ENCODE measurements around the gene ZBTB7C. TPM values are rescaled to one million over a fixed set of nuclear protein-coding genes. Genes with fewer than 3 reads are reported as not detected.

The ZBTB7C gene
- polyA plus RNA-seq, 4 donors = 13.1 to 41.1 (median 17.4) TPM

DNA sequence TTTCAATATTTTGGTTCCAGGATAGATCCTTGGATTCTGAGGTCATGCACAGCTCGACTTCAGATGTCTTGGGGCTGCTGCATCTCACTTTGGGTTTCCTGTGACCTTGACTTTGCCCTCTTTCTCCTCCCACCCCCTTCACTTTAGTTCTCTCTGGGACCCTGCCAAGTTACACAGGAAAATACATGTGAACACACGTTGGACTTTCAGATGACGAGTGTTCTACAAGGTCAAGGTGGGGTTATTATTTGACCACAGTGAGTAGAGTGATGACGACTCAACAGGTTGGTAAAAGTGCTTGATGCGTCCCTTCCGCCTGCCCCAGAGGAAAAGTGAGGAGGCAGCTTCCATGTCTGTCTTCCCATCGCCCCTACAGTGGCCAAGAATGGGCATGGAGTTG lies 356.3 kb downstream of the ZBTB7C start:
- DNase-seq (ENCODE audit: low read depth in 4 of 4, low spot score in 3 of 4) = no peak

DNA sequence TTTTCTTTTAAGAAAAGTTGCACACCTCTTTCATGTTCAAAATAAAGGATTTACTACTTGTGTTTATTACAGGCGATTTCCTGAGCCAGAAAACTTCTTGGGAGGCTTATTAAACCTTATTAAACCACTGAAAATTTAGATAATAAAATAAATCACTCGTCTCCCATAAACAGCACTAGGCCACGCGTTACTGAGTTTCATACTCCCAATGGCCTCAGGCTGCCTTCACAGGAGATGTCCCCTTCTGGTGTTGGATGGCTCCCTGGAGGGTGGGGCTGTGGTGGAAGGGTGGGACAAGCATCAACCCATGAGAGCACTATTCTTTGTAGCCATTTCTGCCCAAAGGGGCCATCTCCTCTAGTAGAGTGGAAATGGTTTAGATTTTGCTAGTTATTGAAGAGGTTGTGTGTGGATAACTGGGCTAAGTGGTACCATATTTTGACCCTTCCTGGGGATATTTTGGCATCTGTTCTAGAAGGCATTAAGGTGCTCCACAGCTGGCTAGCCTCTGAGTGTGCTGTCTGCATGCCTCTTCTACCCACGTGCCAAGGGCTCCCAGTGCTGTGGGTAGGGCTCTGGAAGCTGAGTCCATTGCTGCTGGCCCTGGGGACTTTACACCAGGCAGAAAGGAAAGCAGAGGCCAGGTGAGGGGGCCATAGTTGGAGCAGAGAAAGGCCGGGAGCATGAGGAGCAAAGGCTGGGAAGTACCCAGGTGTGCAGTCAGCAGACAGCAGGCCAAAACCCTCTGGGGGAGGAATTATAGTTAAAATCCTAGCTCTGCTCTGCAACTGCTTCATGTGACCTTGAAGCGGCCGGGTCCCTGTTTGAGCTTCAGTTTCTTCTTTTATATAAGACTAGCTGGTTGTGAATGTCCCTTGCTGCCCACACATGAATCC lies 357.0 kb downstream of the ZBTB7C start:
- DNase-seq (ENCODE audit: low read depth in 4 of 4, low spot score in 3 of 4) = no peak

DNA sequence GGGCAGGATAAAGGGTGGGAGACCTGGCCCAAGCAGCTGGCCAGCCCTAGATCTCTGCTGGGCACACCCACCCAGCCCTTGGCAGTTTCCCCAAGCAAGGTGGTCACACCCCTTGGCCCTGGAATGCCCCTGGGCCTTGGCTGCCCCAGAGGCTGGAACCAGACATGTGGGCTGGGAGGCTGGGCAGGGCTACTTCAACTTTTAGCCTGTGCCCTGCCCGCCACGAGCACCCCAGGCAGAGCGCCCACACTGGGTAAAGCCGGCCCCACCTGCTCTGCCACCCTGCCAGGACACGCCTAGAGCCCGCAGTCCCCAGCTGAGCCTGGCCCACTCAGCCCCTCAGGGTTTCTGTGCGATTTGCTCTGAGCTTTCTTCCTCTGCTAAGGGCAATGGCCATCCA lies 359.0 kb downstream of the ZBTB7C start:
- no peak for DNase-seq (ENCODE audit: low read depth in 4 of 4, low spot score in 3 of 4)

DNA sequence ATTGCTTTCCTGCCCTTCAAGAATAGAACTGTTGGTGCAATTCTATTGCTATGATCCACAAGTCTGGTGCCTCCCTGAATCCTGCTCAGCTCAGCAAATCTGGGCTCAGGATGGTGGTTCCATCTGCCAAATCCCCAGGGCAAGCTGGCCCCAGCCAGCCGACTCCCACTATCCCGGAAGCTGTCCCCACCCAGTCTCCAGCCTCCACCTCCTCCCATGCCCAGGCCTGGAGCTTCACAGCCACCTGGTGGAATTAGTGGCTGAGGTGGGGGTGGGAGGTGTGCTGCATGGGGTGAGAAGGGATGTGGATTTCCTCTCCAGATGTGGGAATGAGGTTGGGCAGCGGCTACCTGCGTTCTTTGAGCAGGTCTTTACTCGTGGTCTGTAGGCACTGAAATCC lies 359.4 kb downstream of the ZBTB7C start:
- no peak for DNase-seq (ENCODE audit: low read depth in 4 of 4, low spot score in 3 of 4)

DNA sequence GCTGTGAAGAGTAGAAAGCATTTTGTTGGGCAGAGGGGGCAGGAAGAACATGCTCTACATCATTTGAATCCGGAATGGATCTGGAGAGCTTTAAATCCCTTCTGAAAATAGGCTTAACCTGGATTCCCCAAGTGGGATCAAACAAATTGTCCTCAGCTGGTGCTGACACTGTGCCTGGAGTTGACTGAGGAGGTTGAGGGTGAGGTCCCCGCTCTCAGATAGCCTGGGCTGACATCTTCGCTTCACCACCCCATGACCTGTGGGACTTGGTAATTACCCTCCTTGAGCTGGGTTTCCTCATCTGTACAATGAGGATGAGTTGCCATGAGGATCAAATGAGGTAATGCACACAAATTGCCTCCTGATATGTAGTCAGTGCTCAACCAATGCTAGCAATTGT lies 360.9 kb downstream of the ZBTB7C start:
- no peak for DNase-seq (ENCODE audit: low read depth in 4 of 4, low spot score in 3 of 4)

DNA sequence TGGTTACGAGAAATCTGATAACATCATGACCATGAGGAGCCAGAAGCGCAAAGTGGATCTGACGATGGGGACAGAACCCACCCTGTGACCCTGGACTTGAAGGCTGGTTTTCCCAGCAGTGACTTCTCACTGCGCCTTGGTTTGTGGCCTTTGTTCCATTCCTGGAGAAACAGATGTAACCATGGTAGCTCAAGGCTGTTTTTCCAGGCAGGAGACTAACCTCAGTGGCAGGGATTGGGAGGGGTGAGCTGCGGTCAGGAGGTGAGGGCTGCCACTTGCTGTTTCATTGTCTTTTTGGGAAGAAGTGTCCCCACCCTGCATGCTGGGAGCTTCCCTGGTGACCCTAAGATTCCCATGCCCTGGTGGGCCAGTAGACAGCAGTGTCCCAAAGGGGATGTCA lies 362.3 kb downstream of the ZBTB7C start:
- no peak for DNase-seq (ENCODE audit: low read depth in 4 of 4, low spot score in 3 of 4)

DNA sequence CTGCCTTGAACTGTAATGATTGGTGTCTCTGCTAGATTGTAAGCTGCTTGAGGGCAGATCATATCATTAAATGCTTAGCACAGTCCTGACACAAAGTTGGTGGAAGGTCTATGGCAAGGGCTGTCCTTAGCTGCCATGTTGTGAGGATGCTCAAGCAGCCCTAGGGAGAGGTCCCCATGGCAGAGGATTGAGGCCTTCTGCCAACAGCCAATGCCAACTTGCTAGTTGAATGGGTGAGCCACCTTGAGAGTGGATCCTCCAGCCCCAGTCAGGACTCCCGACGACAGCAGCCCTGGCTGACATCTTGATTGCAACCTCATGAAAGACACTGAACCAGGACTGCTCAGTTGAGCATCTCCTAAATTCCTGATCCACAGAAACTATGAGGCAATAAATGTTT lies 363.4 kb downstream of the ZBTB7C start:
- DNase-seq (ENCODE audit: low read depth in 4 of 4, low spot score in 3 of 4) = no peak

DNA sequence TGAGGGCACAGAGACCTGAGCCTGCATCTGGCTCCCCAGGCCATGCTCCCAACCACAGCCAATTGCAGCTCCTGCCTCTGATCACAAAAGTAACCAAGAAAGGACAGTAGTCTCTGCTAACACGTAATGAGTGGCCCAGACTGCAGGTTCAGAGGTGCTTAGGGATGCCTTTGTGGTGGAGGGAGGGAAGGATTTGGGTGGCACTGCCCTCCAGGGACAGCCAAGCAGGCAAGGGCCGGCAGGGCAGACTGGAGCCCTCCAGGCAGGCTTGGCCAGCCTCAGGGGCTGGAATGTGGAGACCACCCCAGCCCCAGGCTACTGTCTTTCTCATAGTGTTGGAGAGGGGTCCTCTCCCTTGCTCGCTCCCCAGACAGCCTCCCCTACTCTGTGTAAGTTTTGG lies 364.2 kb downstream of the ZBTB7C start:
- no peak for DNase-seq (ENCODE audit: low read depth in 4 of 4, low spot score in 3 of 4)

DNA sequence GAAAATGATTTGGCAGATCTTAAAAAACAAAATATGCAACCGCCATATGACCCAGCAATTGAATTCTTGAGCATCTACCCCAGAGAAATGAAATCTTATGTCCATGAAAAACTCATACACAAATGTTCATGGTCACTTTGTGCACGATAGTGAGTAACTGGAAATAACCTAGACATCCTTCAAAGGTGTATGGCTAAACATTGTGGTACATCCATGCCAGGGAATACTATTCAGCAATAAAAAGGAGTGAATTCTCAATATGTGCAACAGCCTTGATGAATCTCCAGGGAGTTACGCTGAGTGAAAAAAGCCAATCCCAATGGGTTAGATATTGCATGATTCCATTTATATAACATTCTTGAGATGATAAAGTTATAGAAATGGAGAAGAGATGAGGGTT lies 366.0 kb downstream of the ZBTB7C start:
- DNase-seq (ENCODE audit: low read depth in 4 of 4, low spot score in 3 of 4) = no peak

DNA sequence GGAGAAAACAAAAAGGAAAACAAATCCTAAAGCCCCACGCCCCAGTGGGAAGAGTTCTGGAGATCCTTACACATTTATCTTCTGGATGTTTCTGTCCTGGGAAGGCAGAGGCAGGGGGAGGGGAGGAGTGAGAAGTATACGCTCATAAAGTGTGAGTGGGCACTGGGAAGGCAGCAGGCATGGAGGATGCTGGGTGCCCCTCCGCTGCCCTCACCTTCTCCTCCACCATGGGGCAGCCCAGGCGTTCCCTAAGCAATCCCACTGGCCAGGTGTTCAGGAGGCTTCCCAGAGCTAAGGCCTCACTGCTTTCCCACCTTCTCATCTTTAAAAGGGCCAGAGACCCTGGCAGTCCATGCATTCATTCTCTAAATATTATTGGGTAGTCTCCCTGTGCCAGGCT lies 366.8 kb downstream of the ZBTB7C start:
- DNase-seq (ENCODE audit: low read depth in 4 of 4, low spot score in 3 of 4) = no peak

DNA sequence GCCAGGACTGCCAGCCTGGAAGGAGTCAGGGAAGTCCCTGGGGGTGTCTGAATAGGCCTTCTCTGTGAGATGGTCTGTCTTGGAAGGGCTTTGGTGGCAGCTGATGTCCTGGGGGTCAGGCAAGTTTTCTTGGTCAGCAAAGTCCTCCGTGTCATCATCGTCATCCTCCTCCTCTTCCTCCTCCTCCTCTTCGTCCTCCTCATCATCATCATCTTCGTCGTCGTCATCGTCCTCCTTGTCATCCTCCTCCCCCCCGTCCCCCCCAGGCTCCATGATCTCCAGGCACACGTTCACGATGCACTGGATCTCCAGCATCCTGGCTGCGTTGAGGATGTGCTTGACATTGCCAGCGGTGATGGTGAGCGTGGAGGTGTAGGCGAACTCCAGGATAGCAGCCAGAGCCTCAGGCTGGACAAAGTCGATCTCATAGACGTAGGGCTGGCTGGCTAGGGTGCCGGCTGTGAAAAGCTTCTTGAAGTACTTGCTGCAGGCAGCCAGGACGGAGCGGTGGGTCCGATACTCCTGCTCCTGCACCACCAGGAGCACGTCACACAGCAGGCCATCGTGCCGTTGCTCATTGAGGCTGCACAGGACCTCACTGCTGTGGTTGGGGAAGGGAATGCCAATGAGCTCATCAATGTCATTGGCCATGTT lies 368.6 kb downstream of the ZBTB7C start:
- no peak for DNase-seq (ENCODE audit: low read depth in 4 of 4, low spot score in 3 of 4)

DNA sequence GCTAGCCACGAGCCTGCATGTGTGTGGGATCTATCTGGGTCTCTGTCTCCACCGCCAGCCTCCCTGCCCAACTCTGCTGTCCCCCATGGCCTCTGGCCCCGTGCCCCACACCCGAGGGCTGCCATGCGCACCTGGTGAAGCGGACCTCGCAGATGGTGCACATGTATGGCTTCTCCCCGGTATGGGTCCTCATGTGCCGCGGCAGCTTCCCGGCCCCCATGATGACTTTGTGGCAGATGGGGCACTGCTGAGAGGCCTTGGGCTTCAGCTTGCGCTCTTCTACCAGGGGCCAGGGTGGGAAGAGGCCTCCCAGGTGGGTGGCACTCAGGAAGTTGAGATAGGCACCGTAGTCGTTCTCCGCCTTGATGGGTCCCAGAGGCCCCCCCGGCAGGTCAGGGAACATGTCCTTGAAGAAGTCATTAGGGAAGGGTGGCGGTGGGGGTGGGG lies 369.4 kb downstream of the ZBTB7C start:
- DNase-seq (ENCODE audit: low read depth in 4 of 4, low spot score in 3 of 4) = no peak

DNA sequence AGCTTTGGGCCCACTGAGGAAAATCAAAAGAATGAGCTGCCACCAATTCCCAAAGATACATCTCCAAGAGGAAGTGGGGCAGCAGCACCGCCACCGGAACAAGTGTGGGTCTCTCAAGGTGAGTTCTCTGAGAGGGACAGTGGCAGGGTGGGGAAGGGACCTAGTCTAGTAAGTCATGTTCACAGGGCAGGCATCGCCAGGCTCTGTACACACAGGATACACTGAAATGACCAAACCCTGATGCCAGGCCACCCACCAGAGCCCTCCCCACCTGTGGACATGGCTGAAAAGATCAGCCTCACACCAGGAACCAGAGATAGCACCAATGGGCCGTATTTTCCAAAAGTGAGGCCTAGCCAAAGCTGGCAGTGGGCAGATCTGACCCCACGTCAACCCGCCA lies 370.5 kb downstream of the ZBTB7C start:
- DNase-seq (ENCODE audit: low read depth in 4 of 4, low spot score in 3 of 4) = no peak

DNA sequence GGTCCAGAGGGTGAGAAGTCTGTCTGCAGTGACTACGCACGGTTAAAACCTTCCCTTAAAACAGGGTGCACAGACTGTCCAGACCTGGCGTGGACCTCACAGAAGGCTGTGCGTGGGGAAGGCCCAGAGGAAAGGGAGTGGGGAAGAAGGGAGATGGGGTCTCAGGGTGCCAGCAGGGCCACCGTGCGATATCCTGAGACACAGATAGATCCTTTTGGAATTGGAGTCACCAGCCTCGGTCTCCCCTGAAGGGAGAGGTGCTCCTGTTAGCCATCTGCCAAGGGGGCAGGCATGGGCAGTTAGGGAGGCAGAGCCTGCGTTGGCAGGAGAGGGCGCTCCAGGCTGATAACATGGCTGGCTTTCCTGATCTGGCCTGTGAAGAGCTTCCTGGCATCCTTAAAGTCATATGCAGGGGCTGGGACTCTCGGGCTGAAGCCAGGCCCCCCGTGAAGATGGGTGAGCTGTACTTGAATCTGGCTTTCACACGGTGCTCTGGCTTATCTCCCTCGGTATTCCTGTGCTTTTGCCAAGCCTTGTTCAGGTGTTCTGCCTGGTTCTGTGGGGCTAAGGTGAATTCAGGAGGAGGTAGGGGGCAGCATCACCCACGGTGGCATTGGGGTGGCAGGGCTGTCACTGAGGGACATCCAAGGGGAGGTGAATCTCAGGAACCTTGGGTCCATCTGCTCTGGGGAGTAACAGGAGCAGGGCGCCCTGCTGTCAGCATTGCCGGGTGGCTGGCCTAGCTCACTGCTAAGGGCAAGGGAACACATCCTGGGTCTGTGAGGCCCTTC lies 371.5 kb downstream of the ZBTB7C start:
- no peak for DNase-seq (ENCODE audit: low read depth in 4 of 4, low spot score in 3 of 4)

DNA sequence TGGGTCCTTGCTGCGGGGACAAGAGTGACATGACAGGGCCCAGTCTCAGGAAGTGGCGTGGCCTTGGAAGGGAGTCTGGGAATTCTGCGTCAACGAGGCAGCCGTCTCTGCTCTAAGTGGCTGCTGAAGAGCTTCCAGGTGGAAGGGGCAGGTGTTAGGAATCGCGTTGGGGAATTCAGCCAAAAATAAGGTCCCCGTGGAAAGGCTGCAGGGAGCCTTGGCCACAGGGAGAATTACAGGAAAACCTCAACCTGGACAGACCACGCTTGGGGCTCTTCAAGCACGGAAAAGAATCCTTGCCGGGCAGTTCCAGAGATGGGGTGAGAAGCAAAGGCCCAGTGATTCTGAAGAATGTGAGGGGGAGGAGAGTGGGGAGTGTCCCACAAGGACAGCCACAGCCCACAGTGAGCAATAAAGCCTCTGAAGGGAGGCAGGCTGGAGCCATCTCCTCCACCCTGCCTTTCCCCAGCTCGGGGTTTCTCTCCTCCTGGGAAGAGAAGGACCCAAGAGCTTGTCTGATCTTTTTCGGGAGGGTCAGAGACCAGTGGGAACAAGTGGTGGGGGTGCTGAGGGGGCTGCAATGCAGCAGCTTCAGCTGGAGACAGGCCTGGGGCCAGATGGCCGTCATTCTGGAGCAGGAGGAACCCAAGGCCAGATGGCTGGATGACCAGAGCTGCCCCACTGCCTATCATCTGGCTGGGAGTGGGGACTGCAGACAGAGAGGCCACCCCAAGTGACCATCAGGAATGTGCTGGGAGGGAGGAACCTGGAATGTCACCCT lies 372.4 kb downstream of the ZBTB7C start:
- peak in 2 of 4 donors; percentile 65 to 73 for DNase-seq (ENCODE audit: low read depth in 4 of 4, low spot score in 3 of 4)

DNA sequence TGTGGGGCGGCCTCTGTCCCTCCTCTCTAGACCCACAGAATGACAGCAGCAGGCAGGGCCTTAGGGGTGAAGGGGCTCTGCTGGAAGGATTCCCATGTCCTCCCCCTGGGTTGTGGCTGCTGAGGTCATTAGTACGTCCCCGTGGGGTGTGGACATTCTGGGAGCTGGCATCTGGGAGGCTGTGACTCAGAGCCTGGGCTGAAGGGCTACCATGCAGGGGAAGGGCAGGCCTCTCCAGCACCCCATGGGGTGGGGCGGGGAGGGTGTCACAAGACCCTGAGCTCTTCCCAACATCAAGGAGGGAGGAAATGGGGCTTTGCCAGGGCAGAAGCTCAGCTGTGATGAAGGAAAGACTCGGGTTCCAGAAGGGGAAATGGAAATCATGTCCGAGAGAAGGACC lies 373.0 kb downstream of the ZBTB7C start:
- no peak for DNase-seq (ENCODE audit: low read depth in 4 of 4, low spot score in 3 of 4)

DNA sequence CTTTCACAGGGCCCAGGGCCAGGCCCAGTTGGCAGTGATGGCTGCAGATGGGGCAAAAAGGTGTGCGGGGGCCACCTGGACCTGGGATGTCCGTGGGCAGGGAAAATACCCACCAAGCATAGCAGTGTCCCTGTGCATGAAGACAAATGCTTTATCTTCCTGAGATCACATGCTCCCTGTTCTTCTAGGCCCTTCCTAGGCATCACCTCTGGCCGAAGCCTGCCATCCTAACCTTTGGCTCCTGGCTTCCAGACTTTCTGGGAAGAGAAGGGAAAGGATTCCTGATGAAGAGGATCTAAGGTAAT lies 373.7 kb downstream of the ZBTB7C start:
- DNase-seq (ENCODE audit: low read depth in 4 of 4, low spot score in 3 of 4) = no peak

DNA sequence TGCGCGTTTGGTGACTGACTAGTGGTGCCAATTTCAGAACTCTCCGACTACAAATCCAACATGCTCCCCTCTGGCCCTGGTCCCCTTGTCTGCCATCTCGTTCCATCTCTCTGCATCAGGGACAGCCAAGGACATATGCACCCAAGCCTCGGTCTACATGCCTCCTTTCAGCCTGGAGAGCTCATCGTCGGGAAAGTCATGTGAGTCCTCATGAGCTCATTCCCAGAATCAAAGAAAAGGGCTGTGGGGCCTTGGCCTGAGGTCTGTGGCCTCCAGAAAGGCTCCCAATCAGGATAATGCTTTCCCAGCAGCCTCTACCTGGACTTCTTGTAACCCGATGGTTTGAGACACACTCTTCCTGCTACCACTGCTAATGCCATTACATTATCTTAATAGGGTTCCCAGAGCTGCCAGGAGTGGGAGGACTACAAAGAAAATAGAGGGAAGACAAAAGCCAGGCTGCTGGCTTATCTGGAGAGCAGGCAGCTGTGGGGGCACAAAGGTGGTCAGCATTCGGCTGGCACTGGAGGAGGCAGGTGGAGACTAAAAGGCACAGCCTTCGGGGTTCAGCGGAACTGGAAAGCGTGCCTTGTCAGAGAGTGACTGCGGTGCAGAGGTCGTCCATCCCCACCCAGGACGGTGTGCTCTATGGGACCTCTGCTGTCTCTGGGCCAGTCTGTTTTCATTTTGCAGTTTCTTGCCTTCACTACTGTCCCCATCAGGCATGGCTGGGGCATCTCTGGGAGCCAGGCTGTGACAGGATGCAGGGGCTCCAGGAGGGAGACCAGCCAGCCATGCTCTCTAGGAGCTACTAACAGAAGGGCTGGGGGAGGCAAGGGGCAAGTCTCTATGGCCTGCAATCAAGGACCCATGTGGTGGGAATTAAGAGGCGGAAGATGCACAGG lies 374.3 kb downstream of the ZBTB7C start:
- no peak for DNase-seq (ENCODE audit: low read depth in 4 of 4, low spot score in 3 of 4)

DNA sequence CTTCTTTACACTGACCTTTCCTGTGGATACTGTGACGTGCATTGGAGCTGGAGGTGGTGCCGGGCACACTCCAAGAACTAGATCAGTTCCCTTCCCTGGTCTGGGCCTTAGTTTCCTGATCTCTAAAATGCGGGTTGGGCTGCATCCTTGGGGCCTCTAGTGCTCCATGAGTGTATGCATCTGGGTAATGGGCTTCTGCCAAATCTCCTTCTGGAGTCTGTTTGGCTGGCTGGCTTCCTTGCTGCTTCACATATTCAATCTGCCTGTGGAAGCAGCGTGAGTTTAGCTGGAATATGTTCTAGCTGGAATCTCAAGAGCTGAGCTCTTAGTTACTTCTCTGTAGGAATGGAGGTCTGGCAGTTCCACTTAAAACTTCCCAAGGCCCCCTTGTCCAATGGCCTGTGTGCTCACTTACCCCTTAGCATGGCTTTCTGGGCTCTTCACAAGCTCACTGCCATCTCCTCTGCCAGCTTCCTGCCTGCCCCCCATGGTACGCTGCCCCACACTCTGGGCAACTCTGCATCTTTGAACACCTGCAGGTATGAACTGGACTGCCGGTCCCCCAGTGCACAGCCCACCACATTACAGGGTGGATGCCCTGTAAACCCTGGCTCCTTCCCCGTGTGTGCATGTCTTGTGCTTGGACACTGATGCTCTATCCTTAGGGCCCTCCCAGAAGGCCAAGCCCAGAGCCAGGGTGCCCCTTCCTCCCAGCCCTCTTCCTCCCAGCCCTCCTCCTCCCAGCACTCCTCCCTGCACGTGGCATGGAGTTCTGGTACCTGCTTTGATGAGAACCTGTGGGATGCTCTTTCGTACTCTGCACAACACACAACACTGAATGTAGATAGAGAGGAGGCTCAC lies 375.2 kb downstream of the ZBTB7C start:
- DNase-seq (ENCODE audit: low read depth in 4 of 4, low spot score in 3 of 4) = no peak
